GM18951 (cell line): ENCODE results near the gene ASB16.
A peak's percentile ranks its signal among the peaks of the same experiment; 100 is the strongest.

Experiments used
- POLR2A ChIP-seq: IDR thresholded peaks from 4 replicates; pipeline ENCODE4 v1.6.1; 2011; ENCODE audit warnings: mild to moderate bottlenecking; ENCODE audit not compliant: insufficient read length, insufficient read depth; ENCODE audit errors: extremely low read depth
- in situ Hi-C: fragments of 300-500 bp; cut with MboI; formaldehyde crosslinking; loops from one replicate; pipeline ENCODE4 v1.12.0; 2022; ENCODE audit warnings: low sequenced_read_pairs, mixed read lengths, inconsistent platforms; ENCODE audit not compliant: unreplicated experiment

Gene ASB16

DNA sequence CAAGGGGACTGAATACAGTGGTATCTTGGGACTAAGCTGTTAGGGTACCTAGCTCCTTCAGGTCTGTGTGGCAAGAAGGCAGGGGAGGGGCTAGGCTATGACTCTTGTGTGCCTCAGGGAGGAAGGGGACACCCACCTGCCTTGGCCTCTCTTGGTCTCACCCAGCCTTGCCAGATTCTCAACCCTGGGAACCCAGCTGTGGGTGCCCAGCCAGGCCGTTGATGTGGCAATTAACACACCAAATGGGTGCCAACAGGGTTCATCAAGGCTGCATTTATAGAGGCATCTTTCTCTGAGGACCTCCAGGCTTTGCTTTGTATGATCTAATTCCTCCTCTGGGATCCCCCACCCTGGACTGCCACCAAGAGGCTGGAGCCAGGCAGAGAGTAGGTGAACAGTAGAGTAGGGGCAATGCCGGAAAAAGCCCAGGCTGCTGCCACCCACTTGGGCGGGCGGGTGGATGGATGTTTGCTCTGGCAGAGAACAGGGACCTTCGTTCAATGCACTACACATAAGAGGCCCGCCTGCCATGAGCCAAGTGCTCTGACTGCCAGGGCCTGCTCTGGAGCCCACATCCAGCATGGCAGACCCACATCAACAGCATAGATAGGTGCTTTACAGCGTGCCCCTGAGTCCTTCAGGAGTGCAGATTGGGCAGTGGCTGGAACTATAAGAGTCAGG is 3.2 kb upstream of the ASB16 start:
- in situ Hi-C loops: no loop called here
- no peak for TF ChIP-seq POLR2A

DNA sequence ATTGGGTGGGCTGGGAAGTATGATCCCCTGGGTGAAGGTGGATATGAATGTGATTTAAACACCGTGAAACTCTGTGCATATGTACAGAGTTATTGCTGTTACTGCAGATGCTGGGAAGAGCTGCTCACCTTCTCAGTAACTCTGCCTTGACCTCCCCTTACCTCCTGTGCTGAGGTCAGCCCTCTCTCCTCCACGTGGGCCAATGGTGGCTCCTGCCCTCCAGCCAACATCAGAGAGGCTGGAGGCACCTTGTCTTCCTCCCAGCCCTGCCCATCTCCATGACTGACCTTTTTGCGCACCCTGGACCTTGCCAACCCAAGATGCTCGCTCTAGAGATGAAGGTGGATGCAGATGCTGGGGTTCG is 387 bp upstream of the ASB16 start:
- in situ Hi-C loops: no loop called here
- TF ChIP-seq POLR2A: no peak

DNA sequence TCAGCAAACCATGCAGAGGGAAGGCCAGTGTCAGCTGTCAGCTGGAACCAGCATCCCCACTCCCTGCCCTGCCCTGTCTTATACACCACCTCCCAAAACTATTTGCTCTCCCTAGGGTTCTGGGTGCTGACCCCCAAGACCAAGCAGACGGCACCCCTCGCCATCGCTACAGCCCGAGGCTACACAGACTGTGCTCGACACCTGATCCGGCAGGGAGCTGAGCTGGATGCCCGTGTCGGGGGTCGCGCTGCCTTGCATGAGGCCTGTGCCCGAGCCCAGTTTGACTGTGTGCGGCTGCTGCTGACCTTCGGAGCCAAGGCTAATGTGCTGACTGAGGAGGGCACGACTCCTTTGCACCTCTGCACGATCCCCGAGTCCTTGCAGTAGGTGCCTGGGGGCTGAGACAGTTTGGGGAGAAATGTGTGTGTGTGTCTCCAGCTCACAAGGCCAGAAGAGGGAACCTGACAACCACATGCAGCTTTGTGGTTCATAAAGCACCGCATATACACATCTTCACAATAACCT is 1.5 kb downstream of the ASB16 start:
- in situ Hi-C loops: no loop called here
- TF ChIP-seq POLR2A: no peak

DNA sequence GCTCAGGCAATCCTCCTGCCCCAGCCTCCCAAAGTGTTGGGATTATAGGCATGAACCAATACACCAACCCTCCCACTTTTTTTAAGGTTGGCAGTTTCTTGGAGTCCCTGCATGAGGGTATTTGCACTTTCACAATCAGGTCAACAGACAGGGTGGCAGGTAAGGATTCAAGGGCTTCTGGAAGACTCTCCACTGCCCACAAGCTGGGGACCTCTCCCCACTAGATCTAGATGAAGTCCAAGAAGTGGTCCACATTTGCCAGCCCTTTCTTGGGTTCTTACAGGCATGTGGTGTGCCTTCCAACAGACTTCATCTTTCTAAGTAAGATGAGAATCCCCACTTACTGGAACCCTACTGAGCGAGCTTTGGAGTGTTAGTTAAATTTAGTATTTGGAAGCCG is 3.9 kb downstream of the ASB16 start:
- TF ChIP-seq POLR2A: no peak
- in situ Hi-C loops: no loop called here

DNA sequence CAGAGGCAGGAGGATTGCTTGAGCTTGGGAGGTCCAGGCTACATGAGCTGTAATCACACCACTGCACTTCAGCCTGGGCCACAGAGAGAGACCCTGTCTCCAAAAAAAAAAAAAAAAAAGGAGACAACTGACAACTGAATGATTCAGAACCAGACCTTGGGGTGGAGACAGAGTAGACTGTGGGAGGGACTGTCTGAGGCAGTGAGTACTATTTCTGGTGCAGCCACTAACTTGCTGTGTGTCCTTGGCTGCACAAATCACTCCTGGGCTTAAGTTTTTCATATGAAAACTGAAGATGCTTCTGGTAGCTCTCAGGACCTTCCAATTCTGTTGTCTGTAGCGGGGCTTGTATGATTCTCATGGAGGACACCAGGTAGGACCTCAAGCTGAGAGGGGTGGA is 5.8 kb downstream of the ASB16 start:
- in situ Hi-C loops: no loop called here
- TF ChIP-seq POLR2A: no peak

DNA sequence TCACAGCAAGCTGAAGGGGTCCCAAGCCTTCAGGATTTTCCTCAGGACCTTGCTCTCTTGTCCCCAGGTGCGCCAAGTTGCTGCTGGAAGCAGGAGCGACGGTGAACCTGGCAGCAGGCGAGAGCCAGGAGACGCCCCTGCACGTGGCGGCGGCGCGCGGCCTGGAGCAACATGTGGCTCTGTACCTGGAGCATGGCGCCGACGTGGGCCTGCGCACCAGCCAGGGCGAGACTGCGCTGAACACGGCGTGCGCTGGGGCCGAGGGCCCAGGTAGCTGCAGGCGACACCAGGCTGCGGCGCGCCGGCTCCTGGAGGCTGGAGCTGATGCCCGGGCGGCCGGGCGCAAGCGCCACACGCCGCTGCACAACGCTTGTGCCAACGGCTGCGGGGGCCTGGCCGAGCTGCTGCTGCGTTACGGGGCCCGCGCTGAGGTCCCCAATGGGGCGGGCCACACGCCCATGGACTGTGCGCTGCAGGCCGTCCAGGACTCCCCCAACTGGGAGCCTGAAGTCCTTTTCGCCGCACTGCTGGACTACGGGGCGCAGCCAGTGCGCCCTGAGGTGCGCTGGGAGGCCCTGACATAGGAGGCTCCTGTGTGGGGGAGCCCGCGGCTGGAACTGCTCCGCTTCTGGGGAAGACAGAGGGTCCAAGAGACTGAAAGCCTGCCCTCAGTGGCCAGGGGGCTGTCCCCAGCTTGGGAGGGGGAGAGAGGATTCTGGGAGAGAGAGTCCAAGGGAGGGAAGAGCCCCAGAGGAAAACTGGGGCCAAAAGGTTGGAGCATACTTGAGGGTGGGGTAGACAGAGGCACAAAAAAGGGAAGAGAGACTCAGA is 6.4 kb downstream of the ASB16 start:
- no peak for TF ChIP-seq POLR2A
- in situ Hi-C loops: no loop called here

DNA sequence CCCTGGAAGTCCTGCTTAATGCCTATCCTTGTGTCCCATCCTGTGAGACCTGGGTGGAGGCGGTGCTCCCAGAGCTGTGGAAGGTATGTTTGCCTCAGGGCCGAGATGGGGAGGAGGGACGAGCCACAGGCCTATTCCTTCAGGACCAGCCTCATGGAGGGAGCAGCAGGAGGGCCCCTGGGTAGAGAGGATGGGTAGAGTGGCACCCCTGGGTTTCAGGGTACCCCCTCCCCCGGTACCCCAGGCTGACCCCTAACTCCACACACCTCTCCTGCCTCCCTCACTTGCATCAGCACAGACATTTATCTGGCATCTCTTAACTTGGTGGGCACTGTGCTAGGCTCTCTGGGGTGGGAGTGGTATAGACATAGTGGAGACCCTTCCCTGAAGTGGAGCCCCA is 7.1 kb downstream of the ASB16 start:
- no peak for TF ChIP-seq POLR2A
- in situ Hi-C loops: no loop called here

DNA sequence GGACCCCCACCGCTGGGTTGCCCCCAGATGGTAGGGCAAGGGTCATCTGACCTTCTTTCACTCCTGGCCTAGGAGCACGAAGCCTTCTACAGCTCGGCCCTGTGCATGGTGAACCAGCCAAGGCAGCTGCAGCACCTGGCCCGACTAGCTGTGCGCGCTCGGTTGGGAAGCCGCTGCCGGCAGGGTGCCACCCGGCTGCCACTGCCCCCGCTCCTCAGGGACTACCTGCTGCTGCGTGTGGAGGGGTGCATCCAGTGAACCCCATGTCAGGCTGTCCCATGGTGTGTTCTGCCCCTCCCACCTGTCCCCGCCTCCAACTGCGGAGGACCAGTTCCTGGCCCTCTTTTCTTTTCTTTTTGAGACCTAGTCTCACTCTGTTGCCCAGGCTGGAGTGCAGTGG is 7.6 kb downstream of the ASB16 start:
- in situ Hi-C loops: no loop called here
- TF ChIP-seq POLR2A: no peak

DNA sequence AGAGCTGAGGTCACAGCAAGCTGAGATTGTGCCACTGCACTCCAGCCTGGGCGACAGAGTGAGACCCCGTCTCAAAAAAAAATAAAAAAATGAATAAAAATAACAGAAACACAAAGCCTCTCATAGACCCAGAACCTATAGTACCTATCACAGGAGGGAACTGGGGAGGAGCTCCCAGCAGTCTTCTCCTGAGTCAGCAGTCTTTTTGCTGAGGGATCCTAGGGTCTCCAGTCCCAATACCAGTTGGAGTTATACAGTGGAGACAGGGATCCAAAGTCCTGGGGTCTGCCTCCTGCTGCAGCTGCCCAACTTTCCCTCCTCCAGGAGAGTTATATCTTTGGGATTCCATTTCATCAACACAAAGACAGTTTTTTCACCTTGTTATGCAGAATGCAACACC is 12.5 kb downstream of the ASB16 start:
- in situ Hi-C loops: no loop called here
- TF ChIP-seq POLR2A: no peak

DNA sequence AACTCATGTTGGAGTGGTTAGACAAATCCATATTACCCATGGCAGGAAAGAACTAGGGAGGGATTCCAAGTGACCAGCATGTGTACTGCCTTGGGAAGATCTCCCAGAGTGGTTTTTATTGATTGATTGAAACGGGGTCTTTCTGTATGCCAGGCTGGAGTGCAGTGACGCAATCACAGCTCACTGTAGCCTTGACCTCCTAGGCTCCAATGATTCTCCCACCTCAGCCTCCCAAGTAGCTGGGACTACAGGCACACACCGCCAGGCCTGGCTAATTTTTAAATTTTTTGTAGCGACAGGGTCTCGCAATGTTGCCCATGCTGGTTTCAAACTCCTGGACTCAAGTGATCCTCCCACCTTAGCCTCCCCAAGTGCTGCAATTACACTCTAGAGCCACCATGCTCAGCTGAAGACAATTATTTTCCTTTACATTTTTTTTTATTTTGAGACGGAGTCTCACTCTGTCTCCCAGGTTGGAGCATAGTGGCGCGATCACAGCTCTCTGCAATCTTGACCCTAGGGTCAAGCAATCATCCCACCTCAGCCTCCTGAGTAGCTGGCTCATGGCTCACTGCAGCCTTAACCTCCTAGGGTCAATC is 13.8 kb downstream of the ASB16 start:
- no peak for TF ChIP-seq POLR2A
- in situ Hi-C loops: no loop called here

DNA sequence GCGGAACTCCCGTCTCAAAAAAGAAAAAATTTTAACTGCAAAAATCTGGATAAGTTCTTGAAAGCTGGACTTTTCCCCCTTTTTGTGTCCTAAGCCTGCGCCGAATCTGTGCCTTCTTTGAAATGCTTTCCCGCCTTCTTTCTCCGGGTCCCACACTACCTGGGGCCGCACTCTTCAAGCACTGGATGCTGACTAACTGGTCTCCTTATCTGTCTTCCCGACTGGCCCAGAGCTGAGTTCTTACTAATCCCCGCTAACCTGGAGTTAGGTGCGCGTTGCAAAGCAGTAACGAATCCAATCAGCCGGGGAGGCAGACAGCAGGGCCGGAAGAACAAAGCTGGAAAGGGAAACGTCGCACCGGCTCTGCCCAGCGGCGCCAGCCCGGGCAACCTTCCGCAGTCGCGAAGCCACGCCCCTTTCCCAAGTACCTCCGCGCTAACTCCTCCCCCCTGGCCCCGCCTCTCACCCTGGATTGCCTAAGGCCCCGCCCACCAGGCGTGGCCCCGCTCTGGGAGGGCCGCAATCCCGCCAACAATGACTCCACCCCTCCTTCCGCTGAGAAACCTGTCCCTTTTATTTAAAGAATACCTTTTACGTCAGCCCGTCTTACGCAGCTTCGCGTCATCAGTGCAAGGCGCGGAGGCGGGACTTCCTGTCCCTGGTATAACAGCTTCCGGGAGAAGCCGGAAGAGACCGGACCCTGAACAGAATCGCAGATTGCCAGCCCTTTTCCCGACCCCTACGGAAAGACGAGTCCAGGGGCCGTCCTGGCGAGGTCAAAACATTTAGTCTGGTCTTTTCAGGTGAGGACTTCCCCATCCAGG is 16.0 kb downstream of the ASB16 start, which contains the start of gene TMUB2:
TSS of gene TMUB2 (plus strand) at position 666 of the 824 bp plus-strand sequence. CDS start 737 bp downstream, outside the sequence.
- in situ Hi-C loops: no loop called here

DNA sequence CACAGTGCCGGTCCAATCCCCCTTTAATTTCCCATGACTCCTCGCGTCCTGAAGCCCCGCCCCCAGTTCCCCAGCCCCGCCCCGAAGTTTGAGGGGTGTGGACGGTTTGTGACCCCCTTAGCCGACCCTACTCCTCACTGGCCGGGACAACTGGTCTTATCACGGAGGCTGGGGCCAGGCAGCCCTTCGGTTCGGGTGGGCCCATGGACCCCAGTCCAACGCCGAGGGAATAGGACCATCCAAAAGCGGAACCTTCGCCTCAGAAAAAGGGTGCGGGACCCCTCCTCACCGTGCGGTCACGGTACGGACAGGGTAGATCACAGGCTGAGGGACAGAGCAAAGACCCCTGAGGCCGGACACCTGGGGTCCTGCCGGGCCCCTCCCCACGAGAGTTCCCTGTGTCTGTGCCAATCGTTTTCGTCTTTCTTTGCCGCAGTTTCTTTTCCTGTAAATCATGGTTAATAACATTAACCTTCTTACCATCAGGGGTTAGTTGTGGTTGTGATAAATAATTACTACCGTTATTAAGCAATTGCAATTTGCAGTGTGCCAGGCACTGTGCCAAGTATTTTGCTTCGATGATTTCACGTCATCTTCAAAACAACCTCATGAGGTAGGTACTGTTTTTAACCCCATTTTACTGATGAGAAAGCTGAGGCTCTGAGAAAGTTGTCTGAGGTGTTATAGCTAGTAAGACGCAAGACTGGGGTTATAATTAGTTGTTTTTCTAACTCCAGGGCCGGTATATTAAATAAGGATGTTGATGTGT is 16.8 kb downstream of the ASB16 start:
- peak; percentile 21 for TF ChIP-seq POLR2A
- in situ Hi-C loops: no loop called here

More for the DNA sequence above, 16.0 kb downstream of the ASB16 start, which contains the start of gene TMUB2:
- peak; percentile 93 for TF ChIP-seq POLR2A
